ENCODE measurements around the gene IP6K3. TPM values are rescaled to one million over a fixed set of nuclear protein-coding genes. Genes with fewer than 3 reads are reported as not detected.

IP6K3 gene
- total and polyA plus RNA-seq, 2 experiments from 2014 or later, result 0.14 to 0.16 TPM

GRCh38 chr6:33676416-33677142 is 70.1 kb downstream of the IP6K3 start:
- Histone ChIP-seq H3K4me2 (no peak overlapping the region), H3K9me2 (ENCODE audit: insufficient read depth) (no peaks in the 10 kb centered on the region), H3K4me1 (ENCODE audit: insufficient read depth) (no peaks in the 10 kb centered on the region), H3K4me3 (no peak overlapping the region), H3K27me3 (ENCODE audit: insufficient read depth) (no peaks in the 10 kb centered on the region), H2AFZ (no peak overlapping the region), H4K20me1 (replicated peaks; ENCODE audit: insufficient read depth) (no peaks in the 10 kb centered on the region; the same call in 1 of the 2 replicates), H3F3A (replicated peaks; ENCODE audit: low read depth) (no peaks in the 10 kb centered on the region), H3K79me2 (replicated peaks; ENCODE audit: insufficient read depth) (no peaks in the 10 kb centered on the region), H3K36me3 (ENCODE audit: insufficient read depth) (no peaks in the 10 kb centered on the region), H3K27ac (ENCODE audit: low read depth) (no peak overlapping the region)
- Mint-ChIP-seq H3K4me3 (no peak overlapping the region), H3K27ac (no peak overlapping the region), H3K9me3 (no peaks in the 10 kb centered on the region), H3K27me3 (ENCODE audit: insufficient read depth, low read depth, poor library complexity) (peaks cover 10% of the 10 kb centered on the region), H3K36me3 (ENCODE audit: low read depth) (peaks cover 33% of the 10 kb centered on the region), H3K4me1 (peaks cover 3% of the 10 kb centered on the region; the same call in 2 of the 3 replicates)
- TF ChIP-seq NANOG (IDR thresholded peaks at IDR 0.05; ENCODE audit: borderline replicate concordance) (no peak), ZNF114 (CRISPR knock-in tag; IDR thresholded peaks at IDR 0.05) (no peak), STAT1 (IDR thresholded peaks at IDR 0.05; ENCODE audit: unreplicated experiment) (no peak), CREB1 (CRISPR knock-in tag; IDR thresholded peaks at IDR 0.05; ENCODE audit: low read depth) (no peak), ZNF462 (CRISPR knock-in tag; IDR thresholded peaks at IDR 0.05) (no peak), POLR2AphosphoS5 (IDR thresholded peaks at IDR 0.05; ENCODE audit: low read depth) (no peak), ZNF331 (CRISPR knock-in tag; IDR thresholded peaks at IDR 0.05; ENCODE audit: low read depth) (no peak), EZH2 (IDR thresholded peaks at IDR 0.05; ENCODE audit: low read depth, unreplicated experiment) (no peak), JUNB (IDR thresholded peaks at IDR 0.05; ENCODE audit: unreplicated experiment) (no peak), ETS1 (IDR thresholded peaks at IDR 0.05) (no peak), EZH2phosphoT487 (IDR thresholded peaks at IDR 0.05; ENCODE audit: unreplicated experiment) (no peak)
- TF ChIP-seq, protein P1, sequence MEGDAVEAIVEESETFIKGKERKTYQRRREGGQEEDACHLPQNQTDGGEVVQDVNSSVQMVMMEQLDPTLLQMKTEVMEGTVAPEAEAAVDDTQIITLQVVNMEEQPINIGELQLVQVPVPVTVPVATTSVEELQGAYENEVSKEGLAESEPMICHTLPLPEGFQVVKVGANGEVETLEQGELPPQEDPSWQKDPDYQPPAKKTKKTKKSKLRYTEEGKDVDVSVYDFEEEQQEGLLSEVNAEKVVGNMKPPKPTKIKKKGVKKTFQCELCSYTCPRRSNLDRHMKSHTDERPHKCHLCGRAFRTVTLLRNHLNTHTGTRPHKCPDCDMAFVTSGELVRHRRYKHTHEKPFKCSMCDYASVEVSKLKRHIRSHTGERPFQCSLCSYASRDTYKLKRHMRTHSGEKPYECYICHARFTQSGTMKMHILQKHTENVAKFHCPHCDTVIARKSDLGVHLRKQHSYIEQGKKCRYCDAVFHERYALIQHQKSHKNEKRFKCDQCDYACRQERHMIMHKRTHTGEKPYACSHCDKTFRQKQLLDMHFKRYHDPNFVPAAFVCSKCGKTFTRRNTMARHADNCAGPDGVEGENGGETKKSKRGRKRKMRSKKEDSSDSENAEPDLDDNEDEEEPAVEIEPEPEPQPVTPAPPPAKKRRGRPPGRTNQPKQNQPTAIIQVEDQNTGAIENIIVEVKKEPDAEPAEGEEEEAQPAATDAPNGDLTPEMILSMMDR (conservative IDR thresholded peaks at IDR 0.05; ENCODE audit: low read depth in 2 of 2), result no peak
- TF ChIP-seq, protein P2, sequence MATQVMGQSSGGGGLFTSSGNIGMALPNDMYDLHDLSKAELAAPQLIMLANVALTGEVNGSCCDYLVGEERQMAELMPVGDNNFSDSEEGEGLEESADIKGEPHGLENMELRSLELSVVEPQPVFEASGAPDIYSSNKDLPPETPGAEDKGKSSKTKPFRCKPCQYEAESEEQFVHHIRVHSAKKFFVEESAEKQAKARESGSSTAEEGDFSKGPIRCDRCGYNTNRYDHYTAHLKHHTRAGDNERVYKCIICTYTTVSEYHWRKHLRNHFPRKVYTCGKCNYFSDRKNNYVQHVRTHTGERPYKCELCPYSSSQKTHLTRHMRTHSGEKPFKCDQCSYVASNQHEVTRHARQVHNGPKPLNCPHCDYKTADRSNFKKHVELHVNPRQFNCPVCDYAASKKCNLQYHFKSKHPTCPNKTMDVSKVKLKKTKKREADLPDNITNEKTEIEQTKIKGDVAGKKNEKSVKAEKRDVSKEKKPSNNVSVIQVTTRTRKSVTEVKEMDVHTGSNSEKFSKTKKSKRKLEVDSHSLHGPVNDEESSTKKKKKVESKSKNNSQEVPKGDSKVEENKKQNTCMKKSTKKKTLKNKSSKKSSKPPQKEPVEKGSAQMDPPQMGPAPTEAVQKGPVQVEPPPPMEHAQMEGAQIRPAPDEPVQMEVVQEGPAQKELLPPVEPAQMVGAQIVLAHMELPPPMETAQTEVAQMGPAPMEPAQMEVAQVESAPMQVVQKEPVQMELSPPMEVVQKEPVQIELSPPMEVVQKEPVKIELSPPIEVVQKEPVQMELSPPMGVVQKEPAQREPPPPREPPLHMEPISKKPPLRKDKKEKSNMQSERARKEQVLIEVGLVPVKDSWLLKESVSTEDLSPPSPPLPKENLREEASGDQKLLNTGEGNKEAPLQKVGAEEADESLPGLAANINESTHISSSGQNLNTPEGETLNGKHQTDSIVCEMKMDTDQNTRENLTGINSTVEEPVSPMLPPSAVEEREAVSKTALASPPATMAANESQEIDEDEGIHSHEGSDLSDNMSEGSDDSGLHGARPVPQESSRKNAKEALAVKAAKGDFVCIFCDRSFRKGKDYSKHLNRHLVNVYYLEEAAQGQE (IDR thresholded peaks at IDR 0.05; ENCODE audit: unreplicated experiment), result no peak
- DNase-seq (ENCODE audit: low spot score), result no peak
- no peak for ATAC-seq

Measured in GM23338 (cell line).